GM10847 (cell line): Measurements from ENCODE around the gene KRTAP3-3.
"Not testable (repeated sequence)": the region's sequence is repeated elsewhere in the genome, so short reads cannot be mapped to it uniquely, and the experiment has no call there.

Experiments
- POLR2A ChIP-seq: IDR thresholded peaks from 2 replicates; pipeline ENCODE4 v1.6.1; 2011; ENCODE audit not compliant: insufficient read length; ENCODE audit errors: extremely low read depth

KRTAP3-3 gene

GRCh38 chr17:40993839-40994238, at the start of gene KRTAP3-3:
TSS of gene KRTAP3-3 (minus strand) at chr17:40994164. CDS start at chr17:40994097, 67 bp downstream.
- TF ChIP-seq POLR2A, result no peak

GRCh38 chr17:41042953-41043352, 49.0 kb upstream of the KRTAP3-3 start:
- no peak for TF ChIP-seq POLR2A

- TF ChIP-seq POLR2A, result not testable (repeated sequence)
Measured at GRCh38 chr17:41040783-41041571, 47.0 kb upstream of the KRTAP3-3 start, which contains the start of gene KRTAP1-1. TSS of gene KRTAP1-1 (minus strand) at chr17:41041450. CDS start at chr17:41041397, 53 bp downstream.

DNA sequence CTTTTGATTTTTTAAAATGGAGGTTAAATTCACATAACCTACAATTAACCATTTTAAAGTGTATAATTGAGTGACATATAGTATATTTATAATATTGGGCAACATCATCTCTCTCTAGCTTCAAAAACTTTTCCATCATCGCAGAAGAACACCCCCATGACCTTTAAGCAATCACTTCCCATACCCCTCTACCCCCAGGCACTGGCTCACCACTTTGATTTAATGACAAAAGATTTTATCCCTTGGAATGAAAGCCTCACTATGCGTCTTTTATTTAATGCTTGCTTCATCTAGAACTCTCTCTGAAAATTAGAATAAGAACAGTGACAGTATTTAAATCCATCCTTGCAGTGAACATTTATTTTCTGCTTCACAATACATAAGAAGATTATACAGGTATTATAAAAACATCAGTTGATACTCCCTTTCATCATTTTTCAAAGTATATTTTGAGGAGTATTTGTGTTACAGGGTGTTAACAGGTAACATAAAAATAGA, 43.9 kb upstream of the KRTAP3-3 start:
- TF ChIP-seq POLR2A, result no peak

GRCh38 chr17:41034346-41034935, 40.5 kb upstream of the KRTAP3-3 start, which contains the start of gene KRTAP1-3:
TSS of gene KRTAP1-3 (minus strand) at chr17:41034874. CDS start at chr17:41034821, 53 bp downstream.
- not testable (repeated sequence) for TF ChIP-seq POLR2A

- TF ChIP-seq POLR2A, result no peak
Measured at GRCh38 chr17:41029633-41030245, 35.8 kb upstream of the KRTAP3-3 start, which contains the start of gene KRTAP1-4. TSS of gene KRTAP1-4 (minus strand) at chr17:41030195. CDS start at chr17:41030078, 117 bp downstream.

DNA sequence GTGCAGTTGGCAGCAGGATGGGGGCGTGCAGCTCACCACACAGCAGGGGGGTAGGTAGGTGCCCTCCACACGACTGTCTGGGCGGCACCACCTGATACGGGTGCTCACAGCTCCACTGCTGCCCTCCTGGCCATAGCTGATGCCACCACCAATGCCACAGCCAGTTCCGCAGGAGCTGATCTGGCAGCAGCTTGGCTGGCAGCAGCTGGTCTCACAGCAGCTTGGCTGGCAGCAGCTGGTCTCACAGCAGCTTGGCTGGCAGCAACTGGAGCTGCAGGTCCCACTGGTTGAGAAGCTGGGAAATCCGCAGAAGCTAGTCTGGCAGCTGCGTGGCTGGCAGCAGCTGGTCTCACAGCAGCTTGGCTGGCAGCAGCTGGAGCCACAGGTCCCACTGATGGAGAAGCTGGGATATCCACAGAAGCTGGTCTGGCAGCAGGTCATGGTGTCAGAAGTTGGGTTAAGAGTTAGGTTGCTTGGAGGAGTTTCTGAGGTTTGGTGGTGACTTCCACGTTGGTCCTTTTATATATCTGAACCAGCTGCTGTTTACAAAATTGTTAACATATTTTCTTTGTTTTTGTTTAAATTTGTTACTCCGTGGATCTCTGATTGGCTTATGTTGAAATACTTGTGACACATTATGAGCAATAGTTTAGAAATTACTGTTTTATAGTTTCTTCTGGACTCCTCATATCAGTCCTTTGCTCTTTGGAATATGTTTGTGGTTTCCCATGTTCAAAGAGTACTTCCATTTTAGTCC, 32.9 kb upstream of the KRTAP3-3 start, which contains the start of gene KRTAP1-5:
Gene KRTAP1-5, minus strand, starts transcription at position 494 of the 757 bp plus-strand sequence. Its CDS starts 53 bp downstream, at position 441.
- TF ChIP-seq POLR2A, result no peak

DNA sequence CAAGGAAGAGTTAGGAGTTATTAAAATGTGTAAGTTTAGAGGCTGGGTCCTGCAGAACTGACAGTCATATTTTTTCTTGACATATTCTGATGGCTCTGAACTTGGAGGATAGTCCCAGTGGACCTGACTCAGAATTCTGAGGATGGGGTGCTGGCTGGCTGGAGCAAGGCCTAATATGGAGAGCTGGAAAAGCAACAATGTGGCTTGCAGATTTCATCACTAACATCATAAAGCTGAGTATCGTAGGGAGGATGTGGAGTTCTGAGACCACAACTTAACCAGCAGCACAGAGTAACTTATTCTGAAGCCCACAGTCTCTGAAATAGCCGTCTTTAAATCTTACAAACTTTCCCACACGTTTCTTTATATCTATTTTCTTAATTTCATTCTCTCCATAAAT, 30.7 kb upstream of the KRTAP3-3 start:
- TF ChIP-seq POLR2A, result no peak

DNA sequence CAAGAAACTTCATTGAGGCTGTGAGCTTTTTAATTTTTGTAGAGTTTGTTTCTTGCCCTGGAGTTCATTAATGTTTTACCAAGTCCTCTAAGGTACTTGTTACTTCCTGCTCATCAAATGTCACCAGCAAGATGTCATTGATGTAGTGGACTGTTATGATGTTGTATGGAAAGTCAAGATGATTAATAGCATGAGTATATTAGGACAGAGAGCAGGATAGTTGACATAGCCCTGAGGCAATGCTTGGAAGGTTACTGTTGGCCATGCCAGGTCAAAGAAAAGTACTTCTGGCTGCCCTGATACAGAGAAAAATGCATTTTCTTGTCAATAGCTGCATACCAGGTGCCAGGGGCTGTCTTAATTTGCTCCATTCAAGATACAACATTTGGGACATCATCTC, 26.4 kb upstream of the KRTAP3-3 start:
- TF ChIP-seq POLR2A, result no peak

DNA sequence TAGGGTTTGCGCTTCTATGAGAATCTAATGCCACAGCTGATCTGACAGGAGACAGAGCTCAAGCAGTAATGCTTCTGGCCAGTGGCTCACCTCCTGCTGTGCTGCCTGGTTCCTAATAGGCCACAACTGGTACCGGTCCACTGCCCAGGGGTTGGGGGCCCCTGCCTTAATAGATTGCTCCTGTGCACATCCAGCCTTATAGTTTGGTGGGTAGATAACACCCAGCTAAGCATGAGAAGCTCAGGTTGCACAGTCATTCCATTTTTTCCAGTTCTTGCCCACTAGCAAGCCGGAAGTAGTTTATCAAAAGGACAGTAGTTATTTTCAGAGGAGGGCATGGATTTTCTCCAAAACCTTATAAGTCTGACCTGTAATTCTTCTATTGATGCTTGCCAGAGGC, 25.5 kb upstream of the KRTAP3-3 start:
- TF ChIP-seq POLR2A, result no peak

GRCh38 chr17:41018541-41018940, 24.6 kb upstream of the KRTAP3-3 start:
- no peak for TF ChIP-seq POLR2A

DNA sequence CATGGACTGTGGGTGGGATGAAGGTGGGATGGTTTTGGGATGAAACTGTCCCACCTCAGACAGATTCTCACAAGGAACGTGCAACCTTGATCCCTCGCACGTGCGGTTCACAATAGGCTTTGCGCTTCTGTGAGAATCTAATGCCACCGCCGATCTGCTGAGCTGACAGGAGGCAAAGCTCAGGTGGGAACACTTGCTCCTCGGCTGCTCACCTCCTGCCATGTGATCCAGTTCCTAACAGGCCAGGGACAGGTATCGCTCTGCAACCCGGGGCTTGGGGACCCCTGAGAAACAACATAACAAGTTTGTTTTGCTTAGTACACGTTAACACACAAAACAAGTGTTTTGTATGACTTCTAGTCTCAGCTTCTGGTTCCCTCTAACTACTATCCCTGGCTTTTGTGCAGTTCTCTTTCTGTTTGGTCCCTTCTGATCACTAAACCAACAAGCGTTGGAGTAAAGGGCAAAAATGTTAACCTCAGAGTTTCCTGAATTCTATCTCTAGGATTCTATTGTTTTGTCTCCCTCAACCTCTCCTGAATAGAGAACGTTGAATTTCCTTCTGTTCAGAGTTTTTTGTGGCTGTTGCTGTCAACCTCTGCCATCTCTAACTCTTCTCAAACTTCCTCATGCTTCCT, 22.7 kb upstream of the KRTAP3-3 start:
- no peak for TF ChIP-seq POLR2A

DNA sequence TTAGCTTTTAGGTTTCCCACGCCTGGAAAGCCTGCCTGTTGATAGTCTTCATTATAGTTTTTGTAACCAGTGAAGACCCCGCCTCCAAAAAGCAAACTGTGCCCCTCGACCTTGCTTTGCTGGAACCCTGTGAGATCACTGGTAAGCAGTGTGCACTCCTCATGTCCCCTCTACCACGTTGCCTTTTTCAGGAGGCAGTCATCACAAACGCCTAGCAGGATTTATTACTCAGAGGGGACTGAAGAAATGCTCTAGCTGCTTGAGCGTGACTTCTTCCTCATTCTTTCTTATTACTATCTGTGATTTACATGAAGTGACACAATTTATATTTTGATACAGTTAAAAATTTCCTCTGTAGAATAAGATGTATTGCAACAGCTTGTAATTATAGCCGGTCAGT, 21.5 kb upstream of the KRTAP3-3 start:
- TF ChIP-seq POLR2A, result no peak

- no peak for TF ChIP-seq POLR2A
Measured at GRCh38 chr17:41013606-41014005, 19.6 kb upstream of the KRTAP3-3 start.
